ENCODE data around the gene AARS2.

GRCh38 chr6:44333942-44334341 is 20.8 kb upstream of the AARS2 start:
- TF ChIP-seq BHLHE40 (IDR thresholded peaks at IDR 0.05; ENCODE audit: low read depth, low read length) (no peak), MXI1 (IDR thresholded peaks at IDR 0.05; ENCODE audit: borderline replicate concordance, low read depth, low read length) (no peak), CTCF (conservative IDR thresholded peaks at IDR 0.05; ENCODE audit: low read depth, low read length) (no peak), POLR2A (IDR thresholded peaks at IDR 0.05; ENCODE audit: low read depth, low read length) (no peak), RFX5 (IDR thresholded peaks at IDR 0.05; ENCODE audit: low read depth, low read length) (no peak), MAFK (IDR thresholded peaks at IDR 0.05; ENCODE audit: low read depth, low read length) (no peak), CEBPB (IDR thresholded peaks at IDR 0.05; ENCODE audit: low read depth, low read length) (no peak), ELK1 (IDR thresholded peaks at IDR 0.05; ENCODE audit: borderline replicate concordance, low read depth, low read length) (no peak), USF2 (IDR thresholded peaks at IDR 0.05; ENCODE audit: low read depth, low read length) (no peak), SMC3 (IDR thresholded peaks at IDR 0.05; ENCODE audit: low read depth, low read length) (no peak), RAD21 (IDR thresholded peaks at IDR 0.05; ENCODE audit: low read length) (no peak), CHD1 (IDR thresholded peaks at IDR 0.05; ENCODE audit: low read depth, low read length) (no peak), FOS (IDR thresholded peaks at IDR 0.05; ENCODE audit: low read depth, low read length) (no peak), RCOR1 (IDR thresholded peaks at IDR 0.05; ENCODE audit: insufficient replicate concordance, low read length) (no peak)

Measured in IMR-90 (cell line).